SU-DHL-6 (cell line): ENCODE data around the gene RAMP3.

Experiments used
- EZH2phosphoT487 ChIP-seq: fragments of 200-600 bp; sonication (generic), shearing (Covaris generic); conservative IDR thresholded peaks from 2 replicates; pipeline ENCODE4 v1.6.1; 2018; ENCODE audit warnings: mild to moderate bottlenecking, antibody characterized with exemption, low read length, moderate library complexity, mixed read lengths
- TF ChIP-seq, protein P1 (sequence below): fragments of 200-600 bp; sonication (generic); IDR thresholded peaks from one replicate; pipeline ENCODE4 v1.5.1; 2017; ENCODE audit warnings: antibody characterized with exemption, mild to moderate bottlenecking, low read length, moderate library complexity; ENCODE audit not compliant: insufficient read depth, poor library complexity, severe bottlenecking

GRCh38 chr7:45186261-45186813, 28.7 kb downstream of the RAMP3 start:
- TF ChIP-seq, protein P1, sequence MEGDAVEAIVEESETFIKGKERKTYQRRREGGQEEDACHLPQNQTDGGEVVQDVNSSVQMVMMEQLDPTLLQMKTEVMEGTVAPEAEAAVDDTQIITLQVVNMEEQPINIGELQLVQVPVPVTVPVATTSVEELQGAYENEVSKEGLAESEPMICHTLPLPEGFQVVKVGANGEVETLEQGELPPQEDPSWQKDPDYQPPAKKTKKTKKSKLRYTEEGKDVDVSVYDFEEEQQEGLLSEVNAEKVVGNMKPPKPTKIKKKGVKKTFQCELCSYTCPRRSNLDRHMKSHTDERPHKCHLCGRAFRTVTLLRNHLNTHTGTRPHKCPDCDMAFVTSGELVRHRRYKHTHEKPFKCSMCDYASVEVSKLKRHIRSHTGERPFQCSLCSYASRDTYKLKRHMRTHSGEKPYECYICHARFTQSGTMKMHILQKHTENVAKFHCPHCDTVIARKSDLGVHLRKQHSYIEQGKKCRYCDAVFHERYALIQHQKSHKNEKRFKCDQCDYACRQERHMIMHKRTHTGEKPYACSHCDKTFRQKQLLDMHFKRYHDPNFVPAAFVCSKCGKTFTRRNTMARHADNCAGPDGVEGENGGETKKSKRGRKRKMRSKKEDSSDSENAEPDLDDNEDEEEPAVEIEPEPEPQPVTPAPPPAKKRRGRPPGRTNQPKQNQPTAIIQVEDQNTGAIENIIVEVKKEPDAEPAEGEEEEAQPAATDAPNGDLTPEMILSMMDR = no peak
- no peak for TF ChIP-seq EZH2phosphoT487
